Activated B cell treated with CpG ODN at 0.5 μM for 24 hours (primary cell): Measurements from ENCODE around the gene SLC25A33. TPM values are rescaled to one million over a fixed set of nuclear protein-coding genes. Genes with fewer than 3 reads are reported as not detected.
A peak's percentile ranks its signal among the peaks of the same experiment; 100 is the strongest.

ENCODE experiments used
- ATAC-seq: fragments of 200-7000 bp; cut with Tn5 transposase; one replicate; pipeline ENCODE4 v1.10.0; 2021; ENCODE audit warnings: low read depth, mild to moderate bottlenecking, moderate library complexity
- CTCF ChIA-PET: fragments of 350-600 bp; sonication (Branson Sonifier 250); formaldehyde crosslinking; loops from one replicate; lab custom pipeline; 2021; ENCODE audit warnings: antibody characterized with exemption; lab: Charles Lee
- POLR2A ChIA-PET: fragments of 350-600 bp; sonication (Branson Sonifier 250); formaldehyde crosslinking; loops from one replicate; lab custom pipeline; 2021; ENCODE audit warnings: antibody characterized with exemption; lab: Charles Lee
- DNase-seq: peaks from one replicate; pipeline ENCODE4 v3.0.0; 2022
- H3K27ac Mint-ChIP-seq: one replicate; pipeline ENCODE4 v1.8.0; 2020; ENCODE audit warnings: mixed read lengths
- H3K27me3 Mint-ChIP-seq: one replicate; pipeline ENCODE4 v1.8.0; 2021; ENCODE audit warnings: mixed read lengths
- H3K36me3 Mint-ChIP-seq: one replicate; pipeline ENCODE4 v1.8.0; 2021; ENCODE audit warnings: low read depth, mixed read lengths
- H3K4me1 Mint-ChIP-seq: one replicate; pipeline ENCODE4 v1.8.0; 2021; ENCODE audit warnings: mixed read lengths
- H3K4me3 Mint-ChIP-seq: one replicate; pipeline ENCODE4 v1.8.0; 2020; ENCODE audit warnings: mild to moderate bottlenecking, mixed read lengths
- H3K9me3 Mint-ChIP-seq: one replicate; pipeline ENCODE4 v1.8.0; 2020; ENCODE audit warnings: mixed read lengths
- intact Hi-C: fragments of 100-400 bp; cut with micrococcal nuclease; formaldehyde crosslinking; loops from one replicate; pipeline ENCODE4 v1.15.1; 2024
- total RNA-seq: library from RNA; stranded (reverse); gene quantifications from 2 replicates; pipeline ENCODE4 v1.2.3, GENCODE V29; 2022
- TF ChIP-seq, protein P1 (sequence below): fragments of 200-600 bp; IDR thresholded peaks from one replicate; pipeline ENCODE4 v1.8.0; 2022; ENCODE audit warnings: antibody characterized with exemption, mild to moderate bottlenecking

The SLC25A33 gene
- total RNA-seq, 1 donor from 2014 or later = 7.5 TPM

- POLR2A ChIA-PET = no interaction called here
- Mint-ChIP-seq H3K27ac (no peak overlapping the region), H3K4me3 (peak overlapping the region; percentile 80), H3K36me3 (no peaks in the 10 kb centered on the region), H3K9me3 (peaks cover 2% of the 10 kb centered on the region), H3K27me3 (peaks cover 18% of the 10 kb centered on the region), H3K4me1 (peaks cover 8% of the 10 kb centered on the region)
- no peak for ATAC-seq
- CTCF ChIA-PET = interaction anchor here (0.6 to 3.5 kb wide), 11 partner anchors 21 to 664 kb away, joined by 3 to 26 read pairs (median 4); no protein-coding TSS in a partner anchor
- DNase-seq = no peak
- intact Hi-C loops = loop anchor here (1.0 to 5.0 kb wide), 3 partner anchors 77 to 371 kb away; partner anchors contain the start of gene TMEM201
- TF ChIP-seq, protein P1, sequence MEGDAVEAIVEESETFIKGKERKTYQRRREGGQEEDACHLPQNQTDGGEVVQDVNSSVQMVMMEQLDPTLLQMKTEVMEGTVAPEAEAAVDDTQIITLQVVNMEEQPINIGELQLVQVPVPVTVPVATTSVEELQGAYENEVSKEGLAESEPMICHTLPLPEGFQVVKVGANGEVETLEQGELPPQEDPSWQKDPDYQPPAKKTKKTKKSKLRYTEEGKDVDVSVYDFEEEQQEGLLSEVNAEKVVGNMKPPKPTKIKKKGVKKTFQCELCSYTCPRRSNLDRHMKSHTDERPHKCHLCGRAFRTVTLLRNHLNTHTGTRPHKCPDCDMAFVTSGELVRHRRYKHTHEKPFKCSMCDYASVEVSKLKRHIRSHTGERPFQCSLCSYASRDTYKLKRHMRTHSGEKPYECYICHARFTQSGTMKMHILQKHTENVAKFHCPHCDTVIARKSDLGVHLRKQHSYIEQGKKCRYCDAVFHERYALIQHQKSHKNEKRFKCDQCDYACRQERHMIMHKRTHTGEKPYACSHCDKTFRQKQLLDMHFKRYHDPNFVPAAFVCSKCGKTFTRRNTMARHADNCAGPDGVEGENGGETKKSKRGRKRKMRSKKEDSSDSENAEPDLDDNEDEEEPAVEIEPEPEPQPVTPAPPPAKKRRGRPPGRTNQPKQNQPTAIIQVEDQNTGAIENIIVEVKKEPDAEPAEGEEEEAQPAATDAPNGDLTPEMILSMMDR = no peak
Observed at GRCh38 chr1:9495854-9496374, 43.4 kb upstream of the SLC25A33 start.

DNA sequence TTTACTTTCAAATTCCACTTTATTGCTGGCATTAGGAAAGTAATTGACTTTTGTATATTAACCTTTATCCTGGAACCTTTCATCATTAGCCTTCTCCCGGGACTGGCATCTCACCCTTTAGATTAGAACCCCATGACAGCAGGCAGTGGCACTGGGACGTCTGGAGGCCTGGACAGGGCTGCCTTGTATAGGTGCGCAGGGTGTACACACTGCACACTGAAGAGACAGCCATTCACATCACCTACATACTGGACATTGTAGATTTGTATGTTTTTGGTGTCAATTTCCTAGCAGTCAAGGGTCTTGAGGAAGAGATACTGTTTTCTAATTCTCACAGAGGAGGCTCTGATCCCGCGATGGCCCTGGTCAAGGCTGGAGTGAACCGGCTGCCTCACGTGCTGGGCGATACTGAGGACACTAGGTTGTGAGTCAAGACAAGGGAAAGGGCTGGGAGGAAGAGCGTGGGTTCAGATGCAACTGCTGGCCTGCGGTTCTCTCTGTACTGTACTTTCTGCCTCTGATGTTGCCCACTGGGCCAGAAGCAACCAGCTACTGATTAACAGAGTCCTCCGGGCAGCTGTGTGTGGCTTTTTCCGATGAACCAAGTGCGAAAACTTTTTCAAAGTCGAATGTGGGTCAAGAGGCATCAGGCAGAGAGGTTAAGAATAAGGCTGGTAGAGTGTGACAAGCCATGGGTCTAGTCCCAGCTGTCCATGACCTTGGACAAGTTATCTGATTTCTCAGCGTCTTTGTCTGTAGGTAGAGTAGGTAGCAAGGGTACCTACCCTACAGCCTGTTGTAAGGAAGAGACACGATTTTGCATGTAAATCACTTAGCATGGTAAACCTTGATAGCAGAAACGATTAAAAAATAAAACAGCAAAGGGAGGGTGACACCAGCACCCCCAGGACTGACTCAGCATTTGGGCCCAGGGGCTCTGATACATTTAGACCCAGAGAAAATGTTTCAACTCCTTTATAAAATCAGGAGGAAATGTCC, 38.2 kb upstream of the SLC25A33 start:
- ATAC-seq = no peak
- TF ChIP-seq, protein P1 = no peak
- Mint-ChIP-seq H3K4me3 (no peak overlapping the region), H3K27ac (no peak overlapping the region), H3K27me3 (peaks cover 21% of the 10 kb centered on the region), H3K9me3 (peaks cover 2% of the 10 kb centered on the region), H3K4me1 (no peaks in the 10 kb centered on the region), H3K36me3 (no peaks in the 10 kb centered on the region)
- intact Hi-C loops = loop anchor here (1.0 kb wide), 1 partner anchor 26 kb away; no protein-coding TSS in a partner anchor
- no peak for DNase-seq
- ChIA-PET POLR2A (no interaction called here), CTCF (no interaction called here)

DNA sequence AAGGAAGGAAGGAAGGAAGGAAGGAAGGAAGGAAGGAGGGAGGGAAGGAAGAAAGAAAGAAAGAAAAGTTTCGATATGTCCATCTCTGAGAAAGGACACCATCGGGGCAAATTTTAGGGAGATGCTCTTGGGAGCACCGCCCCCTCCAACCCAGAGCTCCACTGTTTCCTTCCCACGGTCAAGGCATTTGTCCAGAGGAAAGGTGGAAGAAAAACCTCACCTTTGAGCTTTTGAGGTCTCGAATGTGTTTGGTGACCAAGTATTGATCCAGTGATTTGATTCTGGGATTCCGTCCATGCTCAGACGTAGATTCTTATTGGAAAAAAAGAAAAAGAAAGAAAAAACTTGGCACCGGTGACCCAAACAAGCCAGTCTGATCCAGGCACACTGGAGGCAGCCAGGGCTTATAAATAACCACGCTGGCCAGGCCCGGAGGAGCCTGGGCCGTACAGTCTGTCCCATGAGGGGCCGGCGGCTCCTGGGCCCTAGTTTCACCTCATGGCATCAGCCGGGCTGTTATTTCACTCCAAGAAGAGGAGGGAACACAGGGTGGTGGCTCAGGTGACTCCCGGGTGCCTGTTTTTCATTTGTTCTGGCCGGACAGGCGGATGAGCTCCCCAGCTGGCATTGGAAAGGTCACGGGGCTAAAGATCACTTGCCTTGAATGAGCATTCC, 36.1 kb upstream of the SLC25A33 start:
- intact Hi-C loops = no loop called here
- TF ChIP-seq, protein P1 = no peak
- DNase-seq = no peak
- H3K9me3 Mint-ChIP-seq = peaks cover 2% of the 10 kb centered on the region
- no peak overlapping the region for H3K4me3 Mint-ChIP-seq
- no peak for ATAC-seq
- H3K27ac Mint-ChIP-seq = no peak overlapping the region
- H3K27me3 Mint-ChIP-seq = peaks cover 21% of the 10 kb centered on the region
- ChIA-PET CTCF (interaction anchor here (0.9 kb wide), 1 partner anchor 214 kb away, joined by 3 read pairs; no protein-coding TSS in a partner anchor), POLR2A (no interaction called here)
- no peaks in the 10 kb centered on the region for H3K36me3 Mint-ChIP-seq
- no peaks in the 10 kb centered on the region for H3K4me1 Mint-ChIP-seq

DNA sequence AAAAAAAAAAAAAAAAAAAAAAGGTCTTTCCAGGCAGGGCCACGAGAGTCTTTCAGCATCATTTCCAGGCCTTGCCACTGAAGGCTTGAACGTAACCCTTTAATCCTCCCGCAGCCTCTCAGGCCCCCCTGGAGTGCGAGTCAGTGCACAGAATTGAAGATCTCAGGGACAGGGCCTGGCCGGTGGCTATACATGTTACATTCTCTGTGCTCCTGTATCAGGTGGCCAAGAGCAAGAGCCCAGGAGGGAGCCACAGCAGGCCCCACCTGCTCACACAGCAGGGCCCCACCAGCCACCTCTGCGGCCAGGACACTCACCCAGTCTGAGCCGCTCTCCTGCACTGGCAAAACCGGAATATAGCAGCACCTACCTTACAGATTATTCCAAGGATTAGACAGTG, 34.1 kb upstream of the SLC25A33 start:
- Mint-ChIP-seq H3K27ac (no peak overlapping the region), H3K36me3 (no peaks in the 10 kb centered on the region), H3K4me1 (no peaks in the 10 kb centered on the region), H3K4me3 (no peak overlapping the region), H3K9me3 (no peaks in the 10 kb centered on the region), H3K27me3 (peaks cover 13% of the 10 kb centered on the region)
- DNase-seq = no peak
- CTCF ChIA-PET = no interaction called here
- no peak for ATAC-seq
- intact Hi-C loops = no loop called here
- TF ChIP-seq, protein P1 = no peak
- POLR2A ChIA-PET = no interaction called here
